Activated CD4-positive, alpha-beta T cell treated with anti-CD3 and anti-CD28 coated beads, Interleukin-2, amount 10 ng/mL, durations not matched to agents 24 days and 14 days (primary cell): ENCODE data around the gene ISCA1. TPM values are rescaled to one million over a fixed set of nuclear protein-coding genes. Genes with fewer than 3 reads are reported as not detected.

ENCODE experiments used
- DNase-seq: peaks from one replicate; pipeline ENCODE4 v3.0.0; 2022
- H3K27ac Mint-ChIP-seq: one replicate; pipeline ENCODE4 v1.8.0; 2022; ENCODE audit warnings: mild to moderate bottlenecking, mixed read lengths
- H3K27me3 Mint-ChIP-seq: one replicate; pipeline ENCODE4 v1.8.0; 2022; ENCODE audit warnings: mixed read lengths
- H3K36me3 Mint-ChIP-seq: one replicate; pipeline ENCODE4 v1.8.0; 2022; ENCODE audit warnings: low read depth, mild to moderate bottlenecking, mixed read lengths
- H3K4me1 Mint-ChIP-seq: one replicate; pipeline ENCODE4 v1.8.0; 2021; ENCODE audit warnings: mixed read lengths
- H3K4me3 Mint-ChIP-seq: one replicate; pipeline ENCODE4 v1.8.0; 2022; ENCODE audit warnings: mild to moderate bottlenecking, moderate library complexity, mixed read lengths
- H3K9me3 Mint-ChIP-seq: one replicate; pipeline ENCODE4 v1.8.0; 2021; ENCODE audit warnings: mixed read lengths
- intact Hi-C: fragments of 100-400 bp; cut with micrococcal nuclease; formaldehyde crosslinking; loops from one replicate; pipeline ENCODE4 v1.15.1; 2023
- total RNA-seq: library from RNA; stranded (reverse); gene quantifications from 2 replicates; pipeline ENCODE4 v1.2.3, GENCODE V29; 2022

Gene ISCA1
- total RNA-seq, 1 donor from 2014 or later = 30.1 TPM

- intact Hi-C loops = no loop called here
- Mint-ChIP-seq H3K27ac (no peak overlapping the region), H3K4me1 (peaks cover 20% of the 10 kb centered on the region), H3K4me3 (no peak overlapping the region), H3K36me3 (peaks cover 36% of the 10 kb centered on the region), H3K27me3 (no peaks in the 10 kb centered on the region), H3K9me3 (no peaks in the 10 kb centered on the region)
- peak; percentile 49 for DNase-seq
Measured at GRCh38 chr9:86275962-86276361, 6.4 kb downstream of the ISCA1 start.

- intact Hi-C loops = no loop called here
Measured at GRCh38 chr9:86274821-86275643, 7.3 kb downstream of the ISCA1 start.

GRCh38 chr9:86272221-86272620 is 10.1 kb downstream of the ISCA1 start:
- intact Hi-C loops = no loop called here
- Mint-ChIP-seq H3K27me3 (no peaks in the 10 kb centered on the region), H3K9me3 (no peaks in the 10 kb centered on the region), H3K27ac (no peak overlapping the region), H3K36me3 (peaks cover 38% of the 10 kb centered on the region), H3K4me3 (no peak overlapping the region), H3K4me1 (peaks cover 5% of the 10 kb centered on the region)
- DNase-seq = no peak

More at GRCh38 chr9:86274821-86275643, 7.3 kb downstream of the ISCA1 start:
- no peaks in the 10 kb centered on the region for H3K9me3 Mint-ChIP-seq
- H3K4me1 Mint-ChIP-seq = peaks cover 19% of the 10 kb centered on the region
- no peaks in the 10 kb centered on the region for H3K27me3 Mint-ChIP-seq
- no peak overlapping the region for H3K27ac Mint-ChIP-seq
- H3K4me3 Mint-ChIP-seq = no peak overlapping the region
- peak; percentile 35 for DNase-seq
- peaks cover 36% of the 10 kb centered on the region for H3K36me3 Mint-ChIP-seq

- Mint-ChIP-seq H3K36me3 (peaks cover 23% of the 10 kb centered on the region), H3K4me3 (no peak overlapping the region), H3K27me3 (no peaks in the 10 kb centered on the region), H3K4me1 (no peaks in the 10 kb centered on the region), H3K27ac (no peak overlapping the region), H3K9me3 (no peaks in the 10 kb centered on the region)
- no peak for DNase-seq
- intact Hi-C loops = no loop called here
Measured at GRCh38 chr9:86263876-86264275, 18.5 kb downstream of the ISCA1 start.

GRCh38 chr9:86262492-86262891 is 19.8 kb downstream of the ISCA1 start:
- Mint-ChIP-seq H3K4me3 (no peak overlapping the region), H3K36me3 (peaks cover 20% of the 10 kb centered on the region), H3K4me1 (no peaks in the 10 kb centered on the region), H3K9me3 (no peaks in the 10 kb centered on the region), H3K27me3 (no peaks in the 10 kb centered on the region), H3K27ac (no peak overlapping the region)
- DNase-seq = no peak
- intact Hi-C loops = no loop called here

GRCh38 chr9:86259557-86259956 is 22.8 kb downstream of the ISCA1 start, which contains the start of gene C9orf153:
TSS of gene C9orf153 (minus strand) at chr9:86259657. CDS start at chr9:86229603, 30,054 bp downstream.
- peaks cover 10% of the 10 kb centered on the region for H3K36me3 Mint-ChIP-seq
- no peaks in the 10 kb centered on the region for H3K9me3 Mint-ChIP-seq
- intact Hi-C loops = no loop called here
- H3K4me1 Mint-ChIP-seq = no peaks in the 10 kb centered on the region
- no peak for DNase-seq
- no peak within 1 kb of the TSS for H3K27ac Mint-ChIP-seq
- H3K4me3 Mint-ChIP-seq = no peak within 1 kb of the TSS
- H3K27me3 Mint-ChIP-seq = no peaks in the 10 kb centered on the region

GRCh38 chr9:86257391-86257790 is 24.9 kb downstream of the ISCA1 start:
- H3K4me1 Mint-ChIP-seq = no peaks in the 10 kb centered on the region
- peaks cover 4% of the 10 kb centered on the region for H3K9me3 Mint-ChIP-seq
- intact Hi-C loops = no loop called here

GRCh38 chr9:86256653-86257052 is 25.7 kb downstream of the ISCA1 start:
- Mint-ChIP-seq H3K9me3 (peaks cover 6% of the 10 kb centered on the region), H3K27ac (no peak overlapping the region), H3K27me3 (no peaks in the 10 kb centered on the region), H3K36me3 (peaks cover 1% of the 10 kb centered on the region), H3K4me3 (no peak overlapping the region), H3K4me1 (no peaks in the 10 kb centered on the region)
- DNase-seq = no peak
- intact Hi-C loops = no loop called here

More at GRCh38 chr9:86257391-86257790, 24.9 kb downstream of the ISCA1 start:
- H3K36me3 Mint-ChIP-seq = no peaks in the 10 kb centered on the region
- no peaks in the 10 kb centered on the region for H3K27me3 Mint-ChIP-seq
- DNase-seq = no peak
- no peak overlapping the region for H3K4me3 Mint-ChIP-seq
- H3K27ac Mint-ChIP-seq = no peak overlapping the region

- intact Hi-C loops = no loop called here
- no peak overlapping the region for H3K27ac Mint-ChIP-seq
- H3K36me3 Mint-ChIP-seq = peaks cover 2% of the 10 kb centered on the region
- H3K4me1 Mint-ChIP-seq = no peaks in the 10 kb centered on the region
- H3K4me3 Mint-ChIP-seq = no peak overlapping the region
- no peaks in the 10 kb centered on the region for H3K27me3 Mint-ChIP-seq
- peaks cover 8% of the 10 kb centered on the region for H3K9me3 Mint-ChIP-seq
- no peak for DNase-seq
Measured at GRCh38 chr9:86253577-86253976, 28.8 kb downstream of the ISCA1 start.

GRCh38 chr9:86252870-86253269 is 29.5 kb downstream of the ISCA1 start:
- DNase-seq = no peak
- intact Hi-C loops = no loop called here
- peaks cover 8% of the 10 kb centered on the region for H3K9me3 Mint-ChIP-seq
- no peaks in the 10 kb centered on the region for H3K27me3 Mint-ChIP-seq
- H3K4me3 Mint-ChIP-seq = no peak overlapping the region
- no peak overlapping the region for H3K27ac Mint-ChIP-seq
- peaks cover 2% of the 10 kb centered on the region for H3K36me3 Mint-ChIP-seq
- no peaks in the 10 kb centered on the region for H3K4me1 Mint-ChIP-seq

GRCh38 chr9:86250123-86250522 is 32.2 kb downstream of the ISCA1 start:
- no peak for DNase-seq
- Mint-ChIP-seq H3K36me3 (peaks cover 2% of the 10 kb centered on the region), H3K27ac (no peak overlapping the region), H3K27me3 (no peaks in the 10 kb centered on the region), H3K4me3 (no peak overlapping the region), H3K9me3 (peaks cover 8% of the 10 kb centered on the region), H3K4me1 (no peaks in the 10 kb centered on the region)
- intact Hi-C loops = no loop called here

GRCh38 chr9:86248746-86249145 is 33.6 kb downstream of the ISCA1 start:
- H3K27ac Mint-ChIP-seq = no peak overlapping the region
- H3K4me1 Mint-ChIP-seq = no peaks in the 10 kb centered on the region
- peaks cover 2% of the 10 kb centered on the region for H3K36me3 Mint-ChIP-seq
- no peak overlapping the region for H3K4me3 Mint-ChIP-seq
- peaks cover 7% of the 10 kb centered on the region for H3K9me3 Mint-ChIP-seq
- H3K27me3 Mint-ChIP-seq = no peaks in the 10 kb centered on the region
- intact Hi-C loops = no loop called here
- DNase-seq = no peak

GRCh38 chr9:86246752-86247161 is 35.6 kb downstream of the ISCA1 start:
- Mint-ChIP-seq H3K4me3 (no peak overlapping the region), H3K27me3 (no peaks in the 10 kb centered on the region), H3K27ac (no peak overlapping the region), H3K4me1 (peaks cover 2% of the 10 kb centered on the region), H3K9me3 (peaks cover 3% of the 10 kb centered on the region), H3K36me3 (peaks cover 1% of the 10 kb centered on the region)
- DNase-seq = no peak
- intact Hi-C loops = no loop called here

GRCh38 chr9:86242071-86242470 is 40.3 kb downstream of the ISCA1 start:
- H3K36me3 Mint-ChIP-seq = no peaks in the 10 kb centered on the region

More at GRCh38 chr9:86242071-86242470, 40.3 kb downstream of the ISCA1 start:
- no peak for DNase-seq
- Mint-ChIP-seq H3K9me3 (no peaks in the 10 kb centered on the region), H3K4me3 (no peak overlapping the region), H3K4me1 (peaks cover 7% of the 10 kb centered on the region), H3K27me3 (peaks cover 7% of the 10 kb centered on the region), H3K27ac (no peak overlapping the region)
- intact Hi-C loops = no loop called here
